ENCODE data around the gene CBY1. TPM values are rescaled to one million over a fixed set of nuclear protein-coding genes. Genes with fewer than 3 reads are reported as not detected.

Gene CBY1
- total and polyA plus RNA-seq, 10 of the 15 experiments (the other 5 are each of a cell fraction or from before 2014, with no cell fraction given), result 7.3 to 18.6 (median 11.9) TPM

DNA sequence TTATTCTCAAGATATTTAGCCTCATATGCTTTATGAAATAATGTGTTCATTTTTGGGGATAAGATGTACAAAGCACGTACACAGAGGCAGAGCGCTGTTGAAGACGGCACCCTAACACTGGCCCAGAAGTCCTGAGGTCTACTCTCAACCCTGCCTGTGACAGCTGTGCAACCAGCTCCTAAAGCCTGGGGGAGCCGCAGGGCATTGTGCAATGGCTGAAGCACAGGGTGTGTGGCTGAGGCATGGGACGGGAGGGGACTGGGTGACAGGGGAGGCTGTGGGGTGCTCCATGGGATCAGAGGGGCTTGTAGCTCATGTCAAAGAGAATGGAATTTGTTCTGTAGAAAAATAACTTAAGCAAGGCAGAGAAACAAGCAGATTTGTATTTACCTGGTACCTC is 28.0 kb upstream of the CBY1 start:
- in situ Hi-C loops (cut with MboI) (no loop called here), intact Hi-C loops (cut with micrococcal nuclease; ENCODE audit: unreplicated experiment) (no loop called here)
- RAD21 ChIA-PET (ENCODE audit: unreplicated experiment), result no interaction called here
- Histone ChIP-seq H2AFZ (ENCODE audit: control insufficient read depth, low read depth, low read length) (no peak overlapping the region), H3K4me1 (ENCODE audit: control insufficient read depth, insufficient read depth, low read length) (no peaks in the 10 kb centered on the region), H3K27ac (ENCODE audit: control insufficient read depth, insufficient read depth) (no peak overlapping the region), H4K20me1 (ENCODE audit: control insufficient read depth, insufficient read depth) (no peaks in the 10 kb centered on the region), H3K9ac (ENCODE audit: control insufficient read depth, insufficient read depth, low read length) (no peak overlapping the region), H3K79me2 (ENCODE audit: control insufficient read depth, insufficient read depth, low read length) (no peaks in the 10 kb centered on the region), H3K36me3 (ENCODE audit: control insufficient read depth in 2 of 2, insufficient read depth in 2 of 2, low read length in 1 of 2) (no peaks in the 10 kb centered on the region), H3K4me2 (ENCODE audit: control insufficient read depth, insufficient read depth) (no peak overlapping the region), H3K9me3 (replicated peaks; ENCODE audit: control insufficient read depth, insufficient read depth, low read length) (no peaks in the 10 kb centered on the region), H3K4me3 (no peak overlapping the region), H3K27me3 (replicated peaks in 1 of 2; ENCODE audit: control insufficient read depth in 2 of 2, insufficient read depth in 2 of 2, low read length in 1 of 2) (no peaks in the 10 kb centered on the region; a peak in 1 of 4 replicates)
- CTCF ChIA-PET, result no interaction called here
- POLR2A ChIA-PET, result no interaction called here
- FAIRE-seq (no peak), DNase-seq (ENCODE audit: low read depth, low spot score) (no peak), ATAC-seq (no peak)
- 57% methylated on average over 5 of the region's 5 CpGs for WGBS (ENCODE audit: insufficient coverage, insufficient replicate concordance, low lambda C conversion rate, missing lambda C conversion rate)
- no TSS peak for BruUV-seq (replicated peaks)
- SMC1A ChIA-PET (ENCODE audit: uncharacterized antibody, unreplicated experiment), result interaction anchor here (1.0 to 1.3 kb wide), 2 partner anchors 8 to 68 kb away, joined by 3 to 6 read pairs; no protein-coding TSS in a partner anchor
- TF ChIP-seq EGR1 (IDR thresholded peaks at IDR 0.05; ENCODE audit: borderline replicate concordance in 1 of 2, low read depth in 2 of 2, low read length in 2 of 2) (no peak), EED (IDR thresholded peaks at IDR 0.05; ENCODE audit: low read depth) (no peak), SREBF1 (IDR thresholded peaks at IDR 0.05; ENCODE audit: low read length) (no peak), SRF (IDR thresholded peaks at IDR 0.05; ENCODE audit: low read depth in 2 of 2, low read length in 2 of 2) (no peak), CHD4 (IDR thresholded peaks at IDR 0.05) (no peak), RCOR1 (conservative IDR thresholded peaks at IDR 0.05; ENCODE audit: low read depth, low read length) (no peak), NBN (IDR thresholded peaks at IDR 0.05) (no peak), ZNF622 (IDR thresholded peaks at IDR 0.05) (no peak), RELA (IDR thresholded peaks at IDR 0.05; ENCODE audit: borderline replicate concordance, partially characterized antibody) (no peak), SP1 (IDR thresholded peaks at IDR 0.05; ENCODE audit: low read depth, low read length) (no peak), MTA2 (IDR thresholded peaks at IDR 0.05; ENCODE audit: low read depth) (no peak), ETV6 (conservative IDR thresholded peaks at IDR 0.05 in 1 of 2, IDR thresholded peaks at IDR 0.05 in 1 of 2; ENCODE audit: borderline replicate concordance in 1 of 2, low read depth in 1 of 2) (no peak), ZBED1 (IDR thresholded peaks at IDR 0.05; ENCODE audit: borderline replicate concordance) (no peak), GATAD2B (conservative IDR thresholded peaks at IDR 0.05; ENCODE audit: low read depth) (no peak), YY1 (IDR thresholded peaks at IDR 0.05; ENCODE audit: low read depth, low read length) (no peak), NR2C2 (IDR thresholded peaks at IDR 0.05; ENCODE audit: borderline replicate concordance, control insufficient read depth, insufficient read length, low read depth) (no peak)
- TF ChIP-seq, protein P1, sequence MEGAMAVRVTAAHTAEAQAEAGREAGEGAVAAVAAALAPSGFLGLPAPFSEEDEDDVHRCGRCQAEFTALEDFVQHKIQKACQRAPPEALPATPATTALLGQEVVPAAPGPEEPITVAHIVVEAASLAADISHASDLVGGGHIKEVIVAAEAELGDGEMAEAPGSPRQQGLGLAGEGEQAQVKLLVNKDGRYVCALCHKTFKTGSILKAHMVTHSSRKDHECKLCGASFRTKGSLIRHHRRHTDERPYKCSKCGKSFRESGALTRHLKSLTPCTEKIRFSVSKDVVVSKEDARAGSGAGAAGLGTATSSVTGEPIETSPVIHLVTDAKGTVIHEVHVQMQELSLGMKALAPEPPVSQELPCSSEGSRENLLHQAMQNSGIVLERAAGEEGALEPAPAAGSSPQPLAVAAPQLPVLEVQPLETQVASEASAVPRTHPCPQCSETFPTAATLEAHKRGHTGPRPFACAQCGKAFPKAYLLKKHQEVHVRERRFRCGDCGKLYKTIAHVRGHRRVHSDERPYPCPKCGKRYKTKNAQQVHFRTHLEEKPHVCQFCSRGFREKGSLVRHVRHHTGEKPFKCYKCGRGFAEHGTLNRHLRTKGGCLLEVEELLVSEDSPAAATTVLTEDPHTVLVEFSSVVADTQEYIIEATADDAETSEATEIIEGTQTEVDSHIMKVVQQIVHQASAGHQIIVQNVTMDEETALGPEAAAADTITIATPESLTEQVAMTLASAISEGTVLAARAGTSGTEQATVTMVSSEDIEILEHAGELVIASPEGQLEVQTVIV (IDR thresholded peaks at IDR 0.05; ENCODE audit: borderline replicate concordance, partially characterized antibody), result no peak
- TF ChIP-seq, protein P2, sequence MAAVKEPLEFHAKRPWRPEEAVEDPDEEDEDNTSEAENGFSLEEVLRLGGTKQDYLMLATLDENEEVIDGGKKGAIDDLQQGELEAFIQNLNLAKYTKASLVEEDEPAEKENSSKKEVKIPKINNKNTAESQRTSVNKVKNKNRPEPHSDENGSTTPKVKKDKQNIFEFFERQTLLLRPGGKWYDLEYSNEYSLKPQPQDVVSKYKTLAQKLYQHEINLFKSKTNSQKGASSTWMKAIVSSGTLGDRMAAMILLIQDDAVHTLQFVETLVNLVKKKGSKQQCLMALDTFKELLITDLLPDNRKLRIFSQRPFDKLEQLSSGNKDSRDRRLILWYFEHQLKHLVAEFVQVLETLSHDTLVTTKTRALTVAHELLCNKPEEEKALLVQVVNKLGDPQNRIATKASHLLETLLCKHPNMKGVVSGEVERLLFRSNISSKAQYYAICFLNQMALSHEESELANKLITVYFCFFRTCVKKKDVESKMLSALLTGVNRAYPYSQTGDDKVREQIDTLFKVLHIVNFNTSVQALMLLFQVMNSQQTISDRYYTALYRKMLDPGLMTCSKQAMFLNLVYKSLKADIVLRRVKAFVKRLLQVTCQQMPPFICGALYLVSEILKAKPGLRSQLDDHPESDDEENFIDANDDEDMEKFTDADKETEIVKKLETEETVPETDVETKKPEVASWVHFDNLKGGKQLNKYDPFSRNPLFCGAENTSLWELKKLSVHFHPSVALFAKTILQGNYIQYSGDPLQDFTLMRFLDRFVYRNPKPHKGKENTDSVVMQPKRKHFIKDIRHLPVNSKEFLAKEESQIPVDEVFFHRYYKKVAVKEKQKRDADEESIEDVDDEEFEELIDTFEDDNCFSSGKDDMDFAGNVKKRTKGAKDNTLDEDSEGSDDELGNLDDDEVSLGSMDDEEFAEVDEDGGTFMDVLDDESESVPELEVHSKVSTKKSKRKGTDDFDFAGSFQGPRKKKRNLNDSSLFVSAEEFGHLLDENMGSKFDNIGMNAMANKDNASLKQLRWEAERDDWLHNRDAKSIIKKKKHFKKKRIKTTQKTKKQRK (IDR thresholded peaks at IDR 0.05; ENCODE audit: low read depth, low read length), result no peak
- TF ChIP-seq, protein P3, sequence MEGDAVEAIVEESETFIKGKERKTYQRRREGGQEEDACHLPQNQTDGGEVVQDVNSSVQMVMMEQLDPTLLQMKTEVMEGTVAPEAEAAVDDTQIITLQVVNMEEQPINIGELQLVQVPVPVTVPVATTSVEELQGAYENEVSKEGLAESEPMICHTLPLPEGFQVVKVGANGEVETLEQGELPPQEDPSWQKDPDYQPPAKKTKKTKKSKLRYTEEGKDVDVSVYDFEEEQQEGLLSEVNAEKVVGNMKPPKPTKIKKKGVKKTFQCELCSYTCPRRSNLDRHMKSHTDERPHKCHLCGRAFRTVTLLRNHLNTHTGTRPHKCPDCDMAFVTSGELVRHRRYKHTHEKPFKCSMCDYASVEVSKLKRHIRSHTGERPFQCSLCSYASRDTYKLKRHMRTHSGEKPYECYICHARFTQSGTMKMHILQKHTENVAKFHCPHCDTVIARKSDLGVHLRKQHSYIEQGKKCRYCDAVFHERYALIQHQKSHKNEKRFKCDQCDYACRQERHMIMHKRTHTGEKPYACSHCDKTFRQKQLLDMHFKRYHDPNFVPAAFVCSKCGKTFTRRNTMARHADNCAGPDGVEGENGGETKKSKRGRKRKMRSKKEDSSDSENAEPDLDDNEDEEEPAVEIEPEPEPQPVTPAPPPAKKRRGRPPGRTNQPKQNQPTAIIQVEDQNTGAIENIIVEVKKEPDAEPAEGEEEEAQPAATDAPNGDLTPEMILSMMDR (IDR thresholded peaks at IDR 0.05 in 2 of 3, conservative IDR thresholded peaks at IDR 0.05 in 1 of 3; ENCODE audit: control insufficient read depth in 2 of 3, extremely low read depth in 1 of 3, insufficient read depth in 1 of 3, low read depth in 3 of 3, low read length in 3 of 3), result no peak; a peak in 1 of 6 replicates
